ENCODE data around the gene DUSP3. TPM values are rescaled to one million over a fixed set of nuclear protein-coding genes. Genes with fewer than 3 reads are reported as not detected.

Gene DUSP3
- total RNA-seq, 2 experiments from 2014 or later, result 24.7 to 26.3 TPM

DNA sequence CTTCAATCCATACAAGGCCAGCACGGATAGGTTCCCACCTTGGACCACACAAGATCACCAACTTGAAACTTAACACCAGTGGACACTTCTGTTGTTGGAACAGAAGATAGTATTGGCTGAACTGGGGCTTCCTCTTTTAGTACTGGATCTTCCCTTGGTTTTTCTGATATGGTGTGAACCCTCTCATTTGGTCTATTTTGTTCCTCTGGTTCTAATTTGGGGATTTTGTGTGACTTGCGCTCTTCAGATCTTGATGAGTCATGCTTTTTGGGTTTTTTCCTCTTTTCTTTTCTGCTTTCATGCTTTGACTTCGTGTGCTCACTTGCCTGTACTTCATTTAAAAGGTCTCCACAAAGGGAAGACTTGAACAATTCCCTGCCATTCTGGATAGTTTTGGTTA lies 59.2 kb downstream of the DUSP3 start:
- no peaks in the 10 kb centered on the region for H3K36me3 Mint-ChIP-seq (ENCODE audit: low read depth)
- no peaks in the 10 kb centered on the region for H3K9me3 Mint-ChIP-seq
- no peak for DNase-seq
- H3K4me3 Mint-ChIP-seq, result peak overlapping the region; percentile 87
- intact Hi-C loops (cut with micrococcal nuclease), result no loop called here
- ChIA-PET POLR2A (interaction anchor here (1.0 kb wide), 1 partner anchor 24 kb away, joined by 3 read pairs; no protein-coding TSS in a partner anchor), CTCF (interaction anchor here (1.5 to 2.7 kb wide), 2 partner anchors 25 to 42 kb away, joined by 3 to 7 read pairs; no protein-coding TSS in a partner anchor)
- TF ChIP-seq, protein P1, sequence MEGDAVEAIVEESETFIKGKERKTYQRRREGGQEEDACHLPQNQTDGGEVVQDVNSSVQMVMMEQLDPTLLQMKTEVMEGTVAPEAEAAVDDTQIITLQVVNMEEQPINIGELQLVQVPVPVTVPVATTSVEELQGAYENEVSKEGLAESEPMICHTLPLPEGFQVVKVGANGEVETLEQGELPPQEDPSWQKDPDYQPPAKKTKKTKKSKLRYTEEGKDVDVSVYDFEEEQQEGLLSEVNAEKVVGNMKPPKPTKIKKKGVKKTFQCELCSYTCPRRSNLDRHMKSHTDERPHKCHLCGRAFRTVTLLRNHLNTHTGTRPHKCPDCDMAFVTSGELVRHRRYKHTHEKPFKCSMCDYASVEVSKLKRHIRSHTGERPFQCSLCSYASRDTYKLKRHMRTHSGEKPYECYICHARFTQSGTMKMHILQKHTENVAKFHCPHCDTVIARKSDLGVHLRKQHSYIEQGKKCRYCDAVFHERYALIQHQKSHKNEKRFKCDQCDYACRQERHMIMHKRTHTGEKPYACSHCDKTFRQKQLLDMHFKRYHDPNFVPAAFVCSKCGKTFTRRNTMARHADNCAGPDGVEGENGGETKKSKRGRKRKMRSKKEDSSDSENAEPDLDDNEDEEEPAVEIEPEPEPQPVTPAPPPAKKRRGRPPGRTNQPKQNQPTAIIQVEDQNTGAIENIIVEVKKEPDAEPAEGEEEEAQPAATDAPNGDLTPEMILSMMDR (IDR thresholded peaks at IDR 0.05), result no peak
- peaks cover 16% of the 10 kb centered on the region for H3K4me1 Mint-ChIP-seq (ENCODE audit: low read depth)
- no peak for ATAC-seq
- peak overlapping the region; percentile 97 for H3K27ac Mint-ChIP-seq
- H3K27me3 Mint-ChIP-seq, result peaks cover 12% of the 10 kb centered on the region

- no peak overlapping the region for H3K27ac Mint-ChIP-seq
- peaks cover 22% of the 10 kb centered on the region for H3K4me1 Mint-ChIP-seq (ENCODE audit: low read depth)
- intact Hi-C loops (cut with micrococcal nuclease), result no loop called here
- no peaks in the 10 kb centered on the region for H3K36me3 Mint-ChIP-seq (ENCODE audit: low read depth)
- H3K27me3 Mint-ChIP-seq, result peaks cover 20% of the 10 kb centered on the region
- ChIA-PET POLR2A (interaction anchor here (1.0 kb wide), 1 partner anchor 23 kb away, joined by 3 read pairs; no protein-coding TSS in a partner anchor), CTCF (interaction anchor here (1.5 to 1.6 kb wide), 2 partner anchors 41 to 43 kb away, joined by 3 to 7 read pairs; partner anchors contain the start of gene SOST)
- H3K4me3 Mint-ChIP-seq, result no peak overlapping the region
- DNase-seq (no peak), ATAC-seq (no peak)
- TF ChIP-seq, protein P1 (IDR thresholded peaks at IDR 0.05), result no peak
- H3K9me3 Mint-ChIP-seq, result no peaks in the 10 kb centered on the region
Measured at GRCh38 chr17:43718544-43718943, 60.2 kb downstream of the DUSP3 start.

GRCh38 chr17:43717913-43718312 lies 60.9 kb downstream of the DUSP3 start:
- ChIA-PET POLR2A (no interaction called here), CTCF (interaction anchor here (1.5 to 1.6 kb wide), 2 partner anchors 41 to 43 kb away, joined by 3 to 7 read pairs; partner anchors contain the start of gene SOST)
- intact Hi-C loops (cut with micrococcal nuclease), result no loop called here
- H3K27me3 Mint-ChIP-seq, result peaks cover 25% of the 10 kb centered on the region
- ATAC-seq (no peak), DNase-seq (no peak)
- H3K27ac Mint-ChIP-seq, result no peak overlapping the region
- no peak overlapping the region for H3K4me3 Mint-ChIP-seq
- TF ChIP-seq, protein P1 (IDR thresholded peaks at IDR 0.05), result no peak
- peaks cover 27% of the 10 kb centered on the region for H3K4me1 Mint-ChIP-seq (ENCODE audit: low read depth)
- H3K36me3 Mint-ChIP-seq (ENCODE audit: low read depth), result no peaks in the 10 kb centered on the region
- no peaks in the 10 kb centered on the region for H3K9me3 Mint-ChIP-seq

Other genes with a start within 250 kb of the DUSP3 start
- 1 to 10 TPM; 5.0 to 5.4 TPM for gene ETV4, start 232.6 kb downstream of the DUSP3 start, total RNA-seq
- gene MEOX1, start 117.1 kb downstream of the DUSP3 start, total RNA-seq, result under 1 TPM; 0.45 to 0.47 TPM
- not detected for gene SOST, start 20.2 kb downstream of the DUSP3 start, total RNA-seq
- gene CFAP97D1, start 1.5 kb upstream of the DUSP3 start, total RNA-seq, result under 1 TPM in 1 of 2 experiments, not detected in 1; 0.07 TPM
- gene MPP3, start 54.2 kb upstream of the DUSP3 start, total RNA-seq, result under 1 TPM; 0.27 to 0.31 TPM
- gene CD300LG, start 68.2 kb upstream of the DUSP3 start, total RNA-seq, result not detected
- 1 to 10 TPM; 6.0 TPM for gene MPP2, start 128.6 kb upstream of the DUSP3 start, total RNA-seq
- not detected for gene PPY, start 163.5 kb upstream of the DUSP3 start, total RNA-seq
- under 1 TPM in 1 of 2 experiments, not detected in 1; 0.29 TPM for gene PYY, start 175.0 kb upstream of the DUSP3 start, total RNA-seq
- gene NAGS, start 225.6 kb upstream of the DUSP3 start, total RNA-seq, result 1 to 10 TPM; 1.7 to 2.4 TPM
- 10 to 100 TPM; 26.1 to 28.5 TPM for gene TMEM101, start 236.0 kb upstream of the DUSP3 start, total RNA-seq

Measured in activated CD8-positive, alpha-beta T cell treated with anti-CD3 and anti-CD28 coated beads for 36 hours (primary cell).